Upper lobe of right lung (tissue), 1 donor: ENCODE results near the gene KRT84. TPM values are rescaled to one million over a fixed set of nuclear protein-coding genes. Genes with fewer than 3 reads are reported as not detected.

ENCODE experiments used
- ATAC-seq: fragments of 200-7000 bp; cut with Tn5 transposase; one replicate; pipeline ENCODE4 v1.9.1; 2020; ENCODE audit warnings: mild to moderate bottlenecking, moderate library complexity
- DNase-seq: peaks from one replicate; pipeline ENCODE4 v3.0.0-alpha.2; 2020
- H3K27ac ChIP-seq: fragments of 200-600 bp; one replicate; pipeline ENCODE4 v1.8.0; 2022
- H3K27me3 ChIP-seq: fragments of 200-600 bp; one replicate; pipeline ENCODE4 v1.8.0; 2022; ENCODE audit warnings: mild to moderate bottlenecking
- H3K36me3 ChIP-seq: fragments of 200-600 bp; one replicate; pipeline ENCODE4 v1.8.0; 2022
- H3K4me1 ChIP-seq: fragments of 200-600 bp; one replicate; pipeline ENCODE4 v1.8.0; 2022
- H3K4me3 ChIP-seq: fragments of 200-600 bp; one replicate; pipeline ENCODE4 v1.8.0; 2022; ENCODE audit warnings: mild to moderate bottlenecking
- H3K9me3 ChIP-seq: fragments of 200-600 bp; one replicate; pipeline ENCODE4 v1.8.0; 2022
- CTCF ChIP-seq: fragments of 200-600 bp; IDR thresholded peaks from one replicate; pipeline ENCODE4 v1.8.0; 2022; ENCODE audit warnings: antibody characterized with exemption
- intact Hi-C: fragments of 100-400 bp; cut with DNase I; formaldehyde crosslinking; loops from one replicate; pipeline ENCODE4 v1.11.0; 2022
- total RNA-seq: library from RNA; stranded (reverse); fragmentation: NEBNext Ultra II Directional; extraction: Animal tissue kit (Norgen Biotek cat#: 25700); gene quantifications from one replicate; pipeline ENCODE4 v1.2.1, GENCODE V29; 2021
- donor health status: DM: no; HTN: yes; CAD: no; lungs with severe emphysema.

KRT84 gene
- total RNA-seq, 1 donor from 2014 or later, result not detected

DNA sequence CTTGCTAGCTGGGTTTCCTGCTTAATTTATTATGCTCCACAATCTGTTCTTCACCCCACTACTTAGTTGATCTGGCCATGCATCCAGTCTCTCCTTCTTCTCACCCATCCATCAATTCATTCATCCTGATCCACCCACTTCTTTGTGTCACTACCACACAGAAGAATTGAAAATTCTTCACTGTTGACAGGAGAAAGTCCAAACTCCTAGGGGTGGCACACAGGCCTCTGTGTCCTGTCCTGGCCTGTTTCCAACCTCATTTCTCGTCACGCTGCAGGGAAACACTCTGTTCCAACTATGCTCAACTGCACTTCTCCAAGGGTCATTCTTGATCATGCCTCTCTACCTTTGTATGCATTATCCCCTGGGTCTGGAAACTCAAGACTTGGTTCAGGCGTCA is 53.6 kb downstream of the KRT84 start:
- TF ChIP-seq CTCF, result no peak
- H3K27ac ChIP-seq, result no peak overlapping the region
- H3K27me3 ChIP-seq, result no peaks in the 10 kb centered on the region
- H3K4me1 ChIP-seq, result no peaks in the 10 kb centered on the region
- no peaks in the 10 kb centered on the region for H3K36me3 ChIP-seq
- no peak overlapping the region for H3K4me3 ChIP-seq
- H3K9me3 ChIP-seq, result no peaks in the 10 kb centered on the region
- intact Hi-C loops, result no loop called here
- ATAC-seq, result no peak
- DNase-seq, result no peak

- ATAC-seq, result no peak
- Histone ChIP-seq H3K36me3 (no peaks in the 10 kb centered on the region), H3K4me3 (no peak overlapping the region), H3K27me3 (no peaks in the 10 kb centered on the region), H3K9me3 (no peaks in the 10 kb centered on the region), H3K27ac (no peak overlapping the region), H3K4me1 (no peaks in the 10 kb centered on the region)
- TF ChIP-seq CTCF, result no peak
- DNase-seq, result no peak
- intact Hi-C loops, result no loop called here
These were observed 54.4 kb downstream of the KRT84 start for GRCh38 chr12:52331039-52331438.

GRCh38 chr12:52327830-52328500 is 57.5 kb downstream of the KRT84 start:
- Histone ChIP-seq H3K27me3 (no peaks in the 10 kb centered on the region), H3K27ac (no peak overlapping the region), H3K36me3 (no peaks in the 10 kb centered on the region), H3K9me3 (no peaks in the 10 kb centered on the region), H3K4me1 (no peaks in the 10 kb centered on the region), H3K4me3 (no peak overlapping the region)
- DNase-seq, result no peak
- peak; percentile 12 for ATAC-seq
- intact Hi-C loops, result loop anchor here (5.0 kb wide), 1 partner anchor 171 kb away; no protein-coding TSS in a partner anchor
- no peak for TF ChIP-seq CTCF

Other genes with a start within 250 kb of the KRT84 start
- 8.6 TPM for gene KRT80, start 193.6 kb downstream of the KRT84 start, total RNA-seq
- gene KRT7, start 152.4 kb downstream of the KRT84 start, total RNA-seq, result 664 TPM
- gene KRT86, start 111.0 kb downstream of the KRT84 start, total RNA-seq, result 1.1 TPM
- not detected for gene KRT81, start 94.1 kb downstream of the KRT84 start, total RNA-seq
- not detected for gene KRT83, start 64.3 kb downstream of the KRT84 start, total RNA-seq
- not detected for gene KRT85, start 18.2 kb downstream of the KRT84 start, total RNA-seq
- gene KRT82, start 20.7 kb upstream of the KRT84 start, total RNA-seq, result not detected
- not detected for gene KRT75, start 48.7 kb upstream of the KRT84 start, total RNA-seq
- not detected for gene KRT6B, start 66.5 kb upstream of the KRT84 start, total RNA-seq
- not detected for gene KRT6C, start 88.2 kb upstream of the KRT84 start, total RNA-seq
- gene KRT6A, start 107.6 kb upstream of the KRT84 start, total RNA-seq, result 3.0 TPM
- gene KRT5, start 134.7 kb upstream of the KRT84 start, total RNA-seq, result 8.8 TPM
- gene KRT71, start 167.5 kb upstream of the KRT84 start, total RNA-seq, result not detected
- not detected for gene KRT74, start 188.2 kb upstream of the KRT84 start, total RNA-seq
- gene KRT72, start 215.8 kb upstream of the KRT84 start, total RNA-seq, result not detected
- gene KRT73, start 232.9 kb upstream of the KRT84 start, total RNA-seq, result 0.52 TPM